ENCODE data around the gene GH2. TPM values are rescaled to one million over a fixed set of nuclear protein-coding genes. Genes with fewer than 3 reads are reported as not detected.
"Not testable (repeated sequence)": the region's sequence is repeated elsewhere in the genome, so short reads cannot be mapped to it uniquely, and the experiment has no call there.

GH2 gene
- total RNA-seq, 1 donor from 2014 or later: not detected

GRCh38 chr17:63914471-63914870 lies 32.7 kb upstream of the GH2 start:
- DNase-seq: no peak
- no peak for ATAC-seq
- intact Hi-C loops (cut with micrococcal nuclease): no loop called here

- no peak for DNase-seq
- peak; percentile 61 for ATAC-seq
- intact Hi-C loops (cut with micrococcal nuclease): no loop called here
Measured at GRCh38 chr17:63911657-63912100, 29.9 kb upstream of the GH2 start.

DNA sequence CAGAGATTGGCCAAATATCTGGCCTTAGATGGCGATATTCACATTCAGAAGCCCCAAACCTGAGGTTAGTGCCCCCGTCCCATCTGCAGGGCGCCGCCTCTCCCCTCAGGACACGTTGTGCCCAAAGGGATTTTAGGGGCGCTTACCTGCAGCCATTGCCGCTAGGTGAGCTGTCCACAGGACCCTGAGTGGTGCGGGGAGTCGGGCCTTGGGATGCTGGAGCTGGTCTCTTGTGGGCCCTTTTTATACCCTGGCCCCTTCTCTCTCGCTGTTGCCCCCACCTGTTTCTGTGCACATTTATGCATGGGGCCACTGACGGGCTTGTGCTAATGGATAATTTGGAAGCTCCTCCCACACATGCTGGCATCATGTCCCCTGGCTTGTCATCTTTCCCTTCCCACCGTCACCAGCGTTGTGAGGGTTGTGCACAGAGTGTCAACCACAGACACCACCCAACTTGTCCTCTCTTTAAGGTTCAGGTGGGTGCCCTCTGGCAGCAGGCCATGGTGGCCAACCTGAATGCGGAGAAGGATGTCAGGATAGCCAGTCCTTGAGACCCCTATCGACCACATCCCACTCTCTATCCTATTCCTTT lies 29.4 kb upstream of the GH2 start, which contains the start of gene CSHL1:
Gene CSHL1, minus strand, starts transcription at position 218 of the 595 bp plus-strand sequence. Its CDS starts 62 bp downstream, at position 156.
- ATAC-seq: no peak
- DNase-seq: no peak
- intact Hi-C loops (cut with micrococcal nuclease): no loop called here

GRCh38 chr17:63910096-63910495 lies 28.4 kb upstream of the GH2 start:
- DNase-seq: no peak
- ATAC-seq: no peak
- intact Hi-C loops (cut with micrococcal nuclease): no loop called here

- intact Hi-C loops (cut with micrococcal nuclease); ATAC-seq; DNase-seq: not testable (repeated sequence)
Measured at GRCh38 chr17:63909586-63909985, 27.8 kb upstream of the GH2 start.

- intact Hi-C loops (cut with micrococcal nuclease); DNase-seq: not testable (repeated sequence)
- peak; percentile 41 for ATAC-seq
Measured at GRCh38 chr17:63907161-63907778, 25.5 kb upstream of the GH2 start.

- DNase-seq; intact Hi-C loops (cut with micrococcal nuclease); ATAC-seq: not testable (repeated sequence)
Measured at GRCh38 chr17:63904796-63905195, 23.1 kb upstream of the GH2 start.

- ATAC-seq; DNase-seq; intact Hi-C loops (cut with micrococcal nuclease): not testable (repeated sequence)
Measured at GRCh38 chr17:63903787-63904201, 22.1 kb upstream of the GH2 start.

DNA sequence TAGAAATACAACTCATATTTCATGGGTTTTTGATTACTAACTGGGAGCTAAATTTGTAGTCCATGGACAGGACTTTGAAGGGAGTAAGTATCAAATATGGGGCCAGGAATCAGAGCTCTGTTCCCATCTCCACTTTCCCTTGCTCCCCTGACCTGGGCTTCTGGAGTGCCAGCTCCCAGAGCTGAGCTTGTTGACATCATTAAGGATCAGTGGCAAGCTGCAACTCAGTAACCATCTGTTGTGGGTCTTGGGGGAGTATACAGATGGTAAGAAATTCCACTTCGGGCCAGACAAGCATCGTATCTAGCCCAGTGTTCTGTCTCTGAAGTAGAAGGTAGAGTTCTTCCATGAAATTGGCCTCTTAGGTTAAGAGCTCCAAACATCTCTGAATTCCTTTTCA lies 20.2 kb upstream of the GH2 start:
- intact Hi-C loops (cut with micrococcal nuclease); DNase-seq; ATAC-seq: not testable (repeated sequence)

- DNase-seq; intact Hi-C loops (cut with micrococcal nuclease); ATAC-seq: not testable (repeated sequence)
Measured at GRCh38 chr17:63898899-63899798, 17.4 kb upstream of the GH2 start.

DNA sequence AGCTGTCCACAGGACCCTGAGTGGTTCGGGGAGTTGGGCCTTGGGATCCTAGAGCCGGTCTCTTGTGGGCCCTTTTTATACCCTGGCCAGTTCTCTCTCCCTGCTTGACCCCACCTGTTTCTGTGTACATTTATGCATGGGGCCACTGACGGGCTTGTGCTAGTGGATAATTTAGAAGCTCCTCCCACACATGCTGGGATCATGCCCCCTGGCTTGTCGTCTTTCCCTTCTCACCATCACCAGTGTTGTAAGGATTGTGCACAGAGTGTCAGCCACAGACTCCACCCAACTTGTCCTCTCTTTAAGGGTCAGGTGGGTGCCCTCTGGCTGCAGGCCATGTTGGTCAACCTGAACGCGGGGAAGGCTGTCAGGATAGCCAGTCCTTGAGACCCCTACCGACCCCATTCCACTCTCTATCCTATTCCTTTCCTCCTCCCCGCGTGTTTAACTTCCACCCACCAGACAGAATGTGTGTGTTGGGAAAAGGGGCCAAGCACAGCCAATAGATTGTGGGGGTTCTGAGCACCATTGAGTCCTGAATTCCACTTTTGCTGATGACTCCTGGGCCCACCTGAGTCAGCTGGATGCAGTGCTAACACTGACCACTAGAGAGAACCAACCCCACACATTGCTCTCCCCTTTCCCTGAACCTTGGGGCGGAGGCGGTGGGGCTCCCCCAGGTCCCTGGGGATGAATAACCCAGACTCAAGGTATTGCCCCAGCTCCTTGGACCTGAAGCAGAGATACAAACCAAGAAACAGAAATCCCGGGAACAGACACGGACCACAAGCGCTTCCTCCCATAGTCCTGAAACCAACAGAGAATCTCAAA lies 15.0 kb upstream of the GH2 start, which contains the start of gene CSH1:
Gene CSH1, minus strand, starts transcription at position 51 of the 831 bp plus-strand sequence. CDS start 63 bp downstream, outside the sequence.
- intact Hi-C loops (cut with micrococcal nuclease); ATAC-seq; DNase-seq: not testable (repeated sequence)

DNA sequence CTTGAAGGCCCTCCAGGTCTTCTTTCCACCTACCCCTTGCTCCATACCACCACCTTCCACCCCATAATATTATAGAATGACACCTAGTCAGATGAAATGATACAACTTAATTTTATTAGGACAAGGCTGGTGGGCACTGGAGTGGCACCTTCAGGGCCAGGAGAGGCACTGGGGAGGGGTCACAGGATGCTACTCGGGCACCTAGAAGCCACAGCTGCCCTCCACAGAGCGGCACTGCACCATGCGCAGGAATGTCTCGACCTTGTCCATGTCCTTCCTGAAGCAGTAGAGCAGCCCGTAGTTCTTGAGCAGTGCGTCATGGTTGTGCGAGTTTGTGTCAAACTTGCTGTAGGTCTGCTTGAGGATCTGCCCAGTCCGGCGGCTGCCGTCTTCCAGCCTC lies 13.1 kb upstream of the GH2 start:
- intact Hi-C loops (cut with micrococcal nuclease); ATAC-seq; DNase-seq: not testable (repeated sequence)

DNA sequence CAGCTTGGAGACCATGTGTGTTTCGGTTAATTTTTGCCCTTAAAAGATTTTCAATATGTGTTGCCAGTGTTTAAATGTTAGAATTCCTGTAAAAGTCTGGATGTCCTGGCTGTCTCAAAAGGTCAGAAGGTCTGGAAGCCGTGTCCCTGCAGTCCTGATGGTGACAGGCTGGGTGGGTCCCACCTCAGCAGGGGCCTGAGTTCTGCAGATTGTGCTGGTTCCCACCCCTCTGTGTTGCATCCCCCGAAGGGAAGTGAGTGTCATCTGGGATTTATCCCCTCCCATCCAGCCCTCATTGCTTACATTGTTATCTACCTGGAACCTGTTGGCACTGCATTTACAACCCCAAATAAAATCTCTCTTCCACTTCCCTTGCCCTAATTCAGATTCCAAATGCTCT lies 12.3 kb upstream of the GH2 start:
- ATAC-seq; intact Hi-C loops (cut with micrococcal nuclease); DNase-seq: not testable (repeated sequence)

GRCh38 chr17:63892316-63893037 lies 10.7 kb upstream of the GH2 start:
- intact Hi-C loops (cut with micrococcal nuclease); DNase-seq; ATAC-seq: not testable (repeated sequence)

GRCh38 chr17:63889026-63889848 lies 7.5 kb upstream of the GH2 start:
- DNase-seq (peak; percentile 33), ATAC-seq (peak; percentile 82)
- intact Hi-C loops (cut with micrococcal nuclease): not testable (repeated sequence)

GRCh38 chr17:63885119-63885518 lies 3.4 kb upstream of the GH2 start:
- ATAC-seq; DNase-seq; intact Hi-C loops (cut with micrococcal nuclease): not testable (repeated sequence)

DNA sequence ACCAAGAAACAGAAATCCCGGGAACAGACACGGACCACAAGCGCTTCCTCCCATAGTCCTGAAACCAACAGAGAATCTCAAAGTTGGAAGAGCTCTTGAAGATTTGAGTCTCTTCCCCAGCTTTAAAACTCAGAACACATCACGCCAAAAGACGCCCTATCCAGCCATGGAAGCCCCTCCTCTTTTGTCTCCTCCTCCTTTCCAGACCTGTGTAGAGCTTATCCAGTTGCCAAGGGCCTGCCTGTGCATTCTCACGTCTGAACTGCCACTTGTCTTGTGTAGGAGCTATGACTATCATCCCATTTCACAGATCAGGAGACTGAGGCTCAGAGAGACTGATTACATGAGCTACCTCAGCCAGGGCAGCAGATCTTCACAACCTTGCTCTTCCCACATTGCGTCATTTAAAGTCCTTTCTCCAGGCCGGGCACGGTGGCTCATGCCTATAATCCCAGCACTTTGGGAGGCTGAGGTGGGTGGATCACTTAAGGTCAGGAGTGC lies 932 bp upstream of the GH2 start:
- ATAC-seq; intact Hi-C loops (cut with micrococcal nuclease); DNase-seq: not testable (repeated sequence)

All from left ventricle myocardium superior (tissue), 1 donor.